GM21447 (cell line): Measurements from ENCODE around the gene NISCH.

ENCODE experiments used
- ATAC-seq: cut with Tn5 transposase; IDR thresholded peaks from one replicate; pipeline ENCODE4 v1.9.1; 2021; ENCODE audit not compliant: unreplicated experiment

NISCH gene

GRCh38 chr3:52536112-52536368 lies 80.6 kb downstream of the NISCH start:
- ATAC-seq: no peak

GRCh38 chr3:52536369-52537164 lies 81.2 kb downstream of the NISCH start, which contains the start of gene UQCC5:
UQCC5 (plus strand) TSS chr3:52536605; CDS start chr3:52536756, 151 bp downstream.
- ATAC-seq: peak; percentile 81

- no peak for ATAC-seq
Observed at GRCh38 chr3:52537165-52537620, 81.8 kb downstream of the NISCH start.

- no peak for ATAC-seq
Observed at GRCh38 chr3:52537726-52538421, 82.5 kb downstream of the NISCH start.

- no peak for ATAC-seq
Observed at GRCh38 chr3:52539010-52539653, 83.7 kb downstream of the NISCH start.

GRCh38 chr3:52541050-52541449 lies 85.6 kb downstream of the NISCH start:
- ATAC-seq: no peak
